PFSK-1 (cell line): Measurements from ENCODE around the gene DLX1.

Source experiments
- POLR2AphosphoS5 ChIP-seq: IDR thresholded peaks from 2 replicates; pipeline ENCODE4 v1.6.1; 2012; ENCODE audit warnings: low read depth, mild to moderate bottlenecking, control low read depth, low read length, moderate library complexity
- REST ChIP-seq, 2 experiments: IDR thresholded peaks; 2 replicates each; pipeline versions ENCODE4 v1.6.1 to v1.8.0; 2011 to 2012; ENCODE audit warnings: low read depth in 2 of 2, low read length in 2 of 2, control low read depth in 1 of 2, inconsistent platforms in 1 of 2, mild to moderate bottlenecking in 1 of 2, moderate library complexity in 1 of 2; ENCODE audit not compliant: insufficient read depth in 1 of 2
- SIN3A ChIP-seq: IDR thresholded peaks from 2 replicates; pipeline ENCODE4 v1.6.1; 2012; ENCODE audit warnings: mild to moderate bottlenecking, low read length, moderate library complexity, borderline replicate concordance; ENCODE audit not compliant: insufficient read depth

- no peak for TF ChIP-seq POLR2AphosphoS5
- no peak for TF ChIP-seq SIN3A
- no peak for TF ChIP-seq REST (IDR thresholded peaks at IDR 0.05; ENCODE audit: insufficient read depth in 1 of 2, low read depth in 2 of 2, low read length in 2 of 2)
These were observed 15.0 kb downstream of the DLX1 start for GRCh38 chr2:172100080-172100934.
